Measurements from ENCODE around the gene KIAA0232.
"Not testable (repeated sequence)": the region's sequence is repeated elsewhere in the genome, so short reads cannot be mapped to it uniquely, and the experiment has no call there.

KIAA0232 gene

GRCh38 chr4:6902318-6903042 lies 120.0 kb downstream of the KIAA0232 start:
- DNase-seq (ENCODE audit: low spot score): no peak

GRCh38 chr4:6905516-6906445 lies 123.3 kb downstream of the KIAA0232 start:
- no peak for DNase-seq (ENCODE audit: low spot score)

- not testable (repeated sequence) for DNase-seq (ENCODE audit: low spot score)
Measured at GRCh38 chr4:6906486-6906885, 124.0 kb downstream of the KIAA0232 start.

- DNase-seq (ENCODE audit: low spot score): no peak
Measured at GRCh38 chr4:6907658-6908191, 125.2 kb downstream of the KIAA0232 start.

GRCh38 chr4:6908432-6909112 lies 126.0 kb downstream of the KIAA0232 start:
- DNase-seq (ENCODE audit: low spot score): no peak

- peak; percentile 79 for DNase-seq (ENCODE audit: low spot score)
Measured at GRCh38 chr4:6909113-6909969, 126.8 kb downstream of the KIAA0232 start, which contains the start of gene TBC1D14. Gene TBC1D14, plus strand, starts transcription at chr4:6909826. Its CDS starts 13,564 bp downstream, at chr4:6923390.

- DNase-seq (ENCODE audit: low spot score): no peak
Measured at GRCh38 chr4:6909970-6910339, 127.4 kb downstream of the KIAA0232 start.

- peak; percentile 37 for DNase-seq (ENCODE audit: low spot score)
Measured at GRCh38 chr4:6910340-6910959, 127.9 kb downstream of the KIAA0232 start.

- no peak for DNase-seq (ENCODE audit: low spot score)
Measured at GRCh38 chr4:6910960-6911874, 128.7 kb downstream of the KIAA0232 start.

GRCh38 chr4:6911917-6912316 lies 129.4 kb downstream of the KIAA0232 start:
- DNase-seq (ENCODE audit: low spot score): not testable (repeated sequence)

GRCh38 chr4:6912441-6912840 lies 129.9 kb downstream of the KIAA0232 start:
- peak; percentile 26 for DNase-seq (ENCODE audit: low spot score)

- no peak for DNase-seq (ENCODE audit: low spot score)
Measured at GRCh38 chr4:6913350-6913905, 130.9 kb downstream of the KIAA0232 start.

GRCh38 chr4:6914448-6914847 lies 131.9 kb downstream of the KIAA0232 start:
- no peak for DNase-seq (ENCODE audit: low spot score)

GRCh38 chr4:6915041-6916005 lies 132.8 kb downstream of the KIAA0232 start:
- DNase-seq (ENCODE audit: low spot score): no peak

- no peak for DNase-seq (ENCODE audit: low spot score)
Measured at GRCh38 chr4:6916069-6916586, 133.6 kb downstream of the KIAA0232 start.

- DNase-seq (ENCODE audit: low spot score): no peak
Measured at GRCh38 chr4:6916587-6917460, 134.3 kb downstream of the KIAA0232 start.

Data from NAMALWA (cell line).